Activated CD4-positive, alpha-beta T cell treated with anti-CD3 and anti-CD28 coated beads, Interleukin-2, amount 50 U/mL, for 48 hours (primary cell): ENCODE data around the gene POLR1G.
A peak's percentile ranks its signal among the peaks of the same experiment; 100 is the strongest.

Source experiments
- DNase-seq, 2 experiments: peaks; one replicate each; pipeline ENCODE4 v3.0.0-alpha.2; 2020

Gene POLR1G

GRCh38 chr19:45406226-45407090 is at the start of gene POLR1G:
TSS of gene POLR1G (plus strand) at chr19:45406644. CDS start at chr19:45406697, 53 bp downstream.
- DNase-seq = peak; percentile 81 to 85

GRCh38 chr19:45356760-45357444 is 49.5 kb upstream of the POLR1G start:
- no peak for DNase-seq

- DNase-seq = no peak
Observed at GRCh38 chr19:45357445-45357783, 49.0 kb upstream of the POLR1G start.

GRCh38 chr19:45358213-45358792 is 48.1 kb upstream of the POLR1G start:
- no peak for DNase-seq

- DNase-seq = no peak
Observed at GRCh38 chr19:45361608-45362007, 44.8 kb upstream of the POLR1G start.

- no peak for DNase-seq
Observed at GRCh38 chr19:45362291-45362690, 44.2 kb upstream of the POLR1G start.

GRCh38 chr19:45363861-45364459 is 42.5 kb upstream of the POLR1G start:
- DNase-seq = no peak

GRCh38 chr19:45364696-45365095 is 41.7 kb upstream of the POLR1G start:
- DNase-seq = no peak

- no peak for DNase-seq
Observed at GRCh38 chr19:45368127-45368526, 38.3 kb upstream of the POLR1G start.

- DNase-seq = no peak
Observed at GRCh38 chr19:45368737-45369340, 37.6 kb upstream of the POLR1G start.

GRCh38 chr19:45370410-45371204 is 35.8 kb upstream of the POLR1G start, which contains the start of gene ERCC2:
TSS of gene ERCC2 (minus strand) at chr19:45370573. CDS start at chr19:45370540, 33 bp downstream.
- DNase-seq = peak; percentile 100

GRCh38 chr19:45376045-45376724 is 30.3 kb upstream of the POLR1G start:
- no peak for DNase-seq

GRCh38 chr19:45380107-45380506 is 26.3 kb upstream of the POLR1G start:
- DNase-seq = no peak

GRCh38 chr19:45382426-45382825 is 24.0 kb upstream of the POLR1G start:
- no peak for DNase-seq

- no peak for DNase-seq
Observed at GRCh38 chr19:45385392-45386221, 20.8 kb upstream of the POLR1G start.

GRCh38 chr19:45391346-45391745 is 15.1 kb upstream of the POLR1G start:
- DNase-seq = no peak

- no peak for DNase-seq
Observed at GRCh38 chr19:45391871-45392665, 14.4 kb upstream of the POLR1G start.

GRCh38 chr19:45395821-45396617 is 10.4 kb upstream of the POLR1G start:
- DNase-seq = no peak

GRCh38 chr19:45400192-45400591 is 6.3 kb upstream of the POLR1G start:
- no peak for DNase-seq
